NCI-H1105 treated with DMSO at 0.1 percent for 48 hours (cell line): ENCODE results near the gene BEAN1.

Experiments
- DNase-seq: peaks from one replicate; lab custom pipeline; 2025; lab: John Stamatoyannopoulos, UW

The BEAN1 gene

DNA sequence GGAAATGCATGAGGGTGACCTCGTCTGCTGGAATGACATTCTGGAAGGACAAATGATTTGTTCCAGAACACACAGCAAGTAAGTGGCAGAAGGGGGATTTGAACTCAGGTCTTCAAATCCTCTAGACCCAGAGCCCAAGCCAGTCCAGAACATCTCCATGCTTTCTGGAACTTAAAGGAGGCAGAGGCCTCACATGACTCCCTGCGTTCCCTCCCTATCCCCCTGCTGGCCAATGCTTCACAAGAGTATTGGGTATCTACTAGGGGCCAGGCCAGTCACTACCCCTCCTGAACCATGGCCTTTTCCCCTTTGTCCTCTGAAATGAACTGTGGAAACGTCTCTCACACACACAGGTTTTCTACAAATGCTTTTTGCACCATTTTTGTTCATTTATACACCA lies 7.6 kb upstream of the BEAN1 start:
- no peak for DNase-seq

DNA sequence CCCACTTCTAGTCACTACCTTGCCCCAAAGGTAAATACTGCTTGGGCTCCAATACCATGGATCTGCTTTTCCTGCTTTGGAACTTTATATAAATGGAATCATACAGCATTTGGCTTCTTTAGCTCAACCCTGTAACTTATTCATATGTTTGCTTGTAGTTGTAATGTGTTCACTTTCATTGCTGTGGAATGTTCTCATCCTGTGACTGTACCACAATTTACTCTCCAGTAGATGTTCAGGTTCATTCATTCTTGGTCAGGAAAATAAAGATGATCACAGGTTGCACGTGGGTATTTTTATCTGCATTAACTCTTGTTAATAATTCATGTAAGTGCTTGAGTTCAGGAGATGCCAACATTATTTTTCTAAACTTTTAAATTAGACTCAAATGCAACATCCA lies 6.7 kb upstream of the BEAN1 start:
- no peak for DNase-seq

DNA sequence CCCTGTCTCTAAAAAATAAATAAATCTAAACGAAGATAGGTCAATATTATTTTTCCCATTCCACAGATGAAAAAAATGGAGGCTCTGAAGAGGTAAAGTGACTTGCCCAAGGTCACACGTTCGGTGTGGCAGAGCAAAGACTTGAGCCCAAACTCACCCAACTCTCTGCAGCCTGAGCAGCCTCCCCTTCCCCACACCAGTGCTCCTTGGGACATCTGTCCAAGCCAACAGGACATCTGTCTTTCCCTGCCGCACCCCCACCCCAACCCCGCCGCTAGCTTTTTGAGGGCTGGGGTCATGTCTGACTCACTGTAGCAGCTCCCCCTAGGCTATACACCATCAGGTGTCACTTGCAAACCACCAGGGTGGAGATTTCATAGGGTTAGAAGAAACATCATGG lies 5.2 kb upstream of the BEAN1 start:
- DNase-seq: no peak

DNA sequence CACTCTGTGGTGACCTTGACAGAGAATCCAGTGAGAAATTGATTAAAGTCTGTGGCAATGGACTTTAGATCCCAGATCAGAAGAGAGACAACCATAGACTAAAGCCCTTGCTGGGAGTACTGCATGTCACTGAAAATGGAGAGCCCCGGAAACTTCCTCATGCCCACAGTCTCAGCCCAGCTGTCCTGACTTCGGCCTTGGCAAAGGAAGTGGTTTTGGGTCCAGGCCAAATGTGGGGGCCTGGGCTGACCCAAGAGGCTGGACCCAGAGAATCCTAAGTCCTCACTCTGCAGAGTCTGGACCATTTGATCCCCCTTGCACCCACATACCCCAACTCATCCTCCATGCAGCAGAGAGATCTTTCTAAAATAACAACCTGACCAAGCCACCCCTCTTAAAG lies 4.7 kb upstream of the BEAN1 start:
- no peak for DNase-seq

DNA sequence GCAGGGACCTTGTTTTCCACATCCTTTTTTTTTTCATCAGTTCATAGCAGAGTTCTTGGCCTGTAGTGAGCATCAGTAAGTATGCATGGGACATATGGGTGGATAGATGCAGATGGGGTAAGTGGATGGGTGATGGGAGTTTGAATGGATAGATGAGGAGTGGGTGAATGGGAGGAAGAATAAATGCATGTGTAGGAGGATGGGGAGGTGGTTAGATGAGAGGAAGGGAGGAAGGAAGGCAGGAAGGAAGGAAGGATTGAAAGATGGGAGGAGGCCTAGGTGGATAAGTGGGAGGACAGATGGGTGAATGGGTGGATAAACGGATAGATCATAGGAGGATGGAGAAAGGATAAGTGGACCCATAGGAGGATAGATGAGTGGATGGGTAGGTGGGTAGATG lies 3.9 kb upstream of the BEAN1 start:
- no peak for DNase-seq

DNA sequence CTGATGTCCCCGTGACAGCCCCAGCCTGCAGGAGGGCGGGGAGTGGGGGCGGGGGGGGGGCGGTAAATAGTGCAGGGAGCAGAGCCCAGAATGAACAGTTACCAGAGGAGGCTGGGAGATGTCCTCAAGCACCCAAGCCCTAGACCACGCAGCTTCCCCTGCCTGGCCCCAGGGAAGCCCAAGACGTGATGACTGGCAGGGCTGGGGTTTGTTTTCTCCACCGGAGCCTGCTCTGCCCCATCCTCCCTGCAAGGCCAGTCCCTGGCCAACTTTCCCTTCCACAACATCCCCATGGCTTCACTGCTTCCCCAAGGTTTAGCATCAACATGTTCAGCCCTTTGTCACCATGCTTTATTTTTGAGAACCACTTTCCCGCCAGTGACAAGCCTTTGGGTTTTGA lies 1.4 kb upstream of the BEAN1 start:
- no peak for DNase-seq

DNA sequence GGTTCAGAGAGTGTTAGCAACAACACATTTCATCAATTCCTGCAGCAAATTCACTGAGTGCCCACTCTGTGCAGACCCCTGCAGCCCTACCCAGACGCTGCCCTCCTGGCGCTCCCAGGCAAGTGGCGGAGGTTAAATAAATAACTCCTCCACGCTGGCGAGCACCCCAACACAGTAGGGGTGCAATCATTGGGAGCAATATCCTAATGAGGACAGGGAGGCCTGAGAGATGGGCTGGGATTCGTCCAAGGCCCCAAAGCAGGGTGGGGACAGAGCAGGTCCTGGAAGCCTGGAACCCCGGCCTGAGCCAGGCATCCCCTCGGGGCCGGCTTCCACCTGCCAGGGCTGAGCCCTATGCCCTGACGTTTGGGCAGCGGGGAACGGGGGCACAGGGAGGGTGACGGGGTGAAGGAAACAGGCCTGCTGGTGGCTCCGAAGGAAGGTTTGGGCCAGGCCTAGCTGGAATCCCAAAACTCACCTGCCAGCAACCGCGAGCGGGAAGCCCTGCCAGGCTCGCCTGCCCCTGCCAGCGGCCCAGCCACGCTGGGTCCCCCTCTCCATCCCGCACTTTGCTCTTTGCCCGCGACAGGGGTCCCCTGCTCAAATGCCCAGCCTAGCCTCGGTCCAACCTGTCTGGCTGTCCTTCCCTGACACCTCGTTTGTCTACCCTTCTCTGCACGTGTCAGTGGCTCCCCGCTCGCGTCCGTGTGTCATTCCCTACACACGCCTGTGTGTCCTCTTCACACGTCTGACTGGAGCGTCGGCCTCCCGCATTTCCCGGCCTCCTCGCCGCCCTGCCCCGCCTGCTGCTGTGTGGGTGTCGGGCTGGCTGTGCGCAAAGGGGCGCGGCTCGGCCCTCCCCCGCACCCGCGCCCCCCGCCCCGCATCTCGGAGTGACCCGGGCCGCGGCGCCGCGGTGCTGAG lies 721 bp upstream of the BEAN1 start:
- DNase-seq: no peak

DNA sequence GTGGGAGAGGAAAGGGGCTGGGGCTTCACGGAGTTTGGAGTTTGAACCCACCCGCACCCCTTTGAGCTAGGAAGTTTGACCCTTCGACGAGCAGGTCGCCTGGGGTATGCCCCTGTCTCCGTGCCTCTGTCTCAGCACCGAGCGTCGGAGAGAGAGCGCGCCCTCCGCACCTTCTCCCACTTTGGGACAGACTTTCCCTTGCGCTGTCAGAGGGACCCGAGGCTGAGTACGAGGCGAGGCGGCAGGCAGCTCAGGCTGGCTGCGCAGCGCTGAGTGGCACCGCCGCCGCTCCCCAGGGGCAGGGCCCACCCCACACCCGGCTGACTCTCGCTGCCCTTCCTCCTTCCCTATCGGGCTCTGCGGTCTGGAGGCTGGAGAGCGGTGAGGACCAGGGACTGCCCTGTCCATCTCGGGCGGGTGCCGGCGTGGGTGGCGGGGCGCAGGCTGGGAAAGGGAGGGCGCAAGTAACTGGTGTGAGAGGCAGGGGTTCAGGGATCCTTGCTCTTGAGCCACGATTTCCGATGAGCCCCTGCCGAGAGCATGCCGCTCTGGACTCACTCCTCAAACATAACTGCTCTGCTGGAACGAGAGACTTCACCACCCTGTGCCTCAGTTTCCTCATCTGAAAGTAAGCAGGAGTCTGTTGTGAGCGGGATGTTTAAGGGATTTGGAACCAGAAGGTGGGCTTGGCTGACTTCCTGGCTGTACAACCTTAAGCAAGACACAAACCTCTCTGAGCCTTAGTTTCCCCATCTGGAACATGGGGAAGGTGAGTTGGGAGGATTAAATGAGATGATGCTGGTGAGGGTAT lies 981 bp downstream of the BEAN1 start:
- no peak for DNase-seq

DNA sequence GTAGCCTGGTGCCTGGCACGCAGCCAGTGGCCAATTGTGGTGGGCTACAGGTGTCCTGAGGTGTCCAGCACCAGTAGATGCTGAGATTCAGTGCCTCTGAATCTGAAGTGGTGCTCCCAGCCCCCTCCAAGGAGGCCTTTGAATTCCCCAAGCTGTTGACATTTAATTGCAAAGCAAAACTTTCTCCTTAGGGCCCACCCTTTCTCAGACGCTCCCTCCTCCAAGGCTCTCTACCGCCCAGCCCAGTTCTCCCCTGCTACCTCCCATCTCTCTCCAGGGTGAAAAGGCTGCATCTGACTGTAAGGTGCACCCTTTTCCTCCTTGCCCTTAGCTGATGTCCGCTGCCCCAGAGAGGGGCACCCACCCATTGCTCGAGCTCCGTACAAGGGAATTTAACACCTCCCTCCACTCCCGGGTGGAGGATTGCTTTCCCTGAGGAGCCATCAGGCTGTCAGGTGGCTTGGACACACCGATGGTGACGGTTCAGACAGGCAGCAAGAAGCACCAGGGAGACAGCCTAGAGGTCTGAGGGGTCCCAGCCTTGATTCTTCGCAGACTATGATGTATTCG lies 1.7 kb downstream of the BEAN1 start:
- DNase-seq: no peak

DNA sequence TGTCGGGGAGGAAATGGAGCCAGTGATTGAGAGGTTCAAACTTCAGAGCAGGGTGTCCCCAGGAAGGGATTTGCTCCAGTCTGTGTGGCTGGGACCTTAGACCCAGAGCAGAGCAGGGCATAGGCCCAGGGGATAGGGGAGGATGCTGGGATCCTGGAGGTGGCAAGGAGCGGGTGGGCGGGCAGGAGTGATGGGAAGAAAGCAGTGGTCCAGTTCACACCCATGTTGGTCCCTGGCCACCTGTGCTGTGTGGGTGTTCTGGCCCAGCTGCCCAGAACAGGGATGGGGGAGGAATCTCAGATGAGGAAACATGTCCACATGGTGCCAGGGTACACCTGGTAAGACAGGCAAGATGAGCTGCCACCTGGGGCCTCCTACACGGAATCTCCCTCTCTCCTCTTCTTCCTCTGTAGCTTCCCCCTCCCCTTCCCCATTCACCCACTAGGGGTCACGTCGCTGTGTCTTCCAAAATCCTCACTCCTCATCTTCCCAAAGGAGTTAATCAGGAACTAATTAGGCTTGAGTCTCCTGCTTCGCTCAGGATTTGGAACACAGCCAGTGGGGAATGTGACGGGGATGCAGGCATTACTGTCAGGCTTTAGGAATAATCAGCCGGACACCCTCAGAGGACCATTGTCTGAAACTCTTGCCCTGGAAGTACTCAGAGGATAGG lies 2.3 kb downstream of the BEAN1 start:
- DNase-seq: no peak

DNA sequence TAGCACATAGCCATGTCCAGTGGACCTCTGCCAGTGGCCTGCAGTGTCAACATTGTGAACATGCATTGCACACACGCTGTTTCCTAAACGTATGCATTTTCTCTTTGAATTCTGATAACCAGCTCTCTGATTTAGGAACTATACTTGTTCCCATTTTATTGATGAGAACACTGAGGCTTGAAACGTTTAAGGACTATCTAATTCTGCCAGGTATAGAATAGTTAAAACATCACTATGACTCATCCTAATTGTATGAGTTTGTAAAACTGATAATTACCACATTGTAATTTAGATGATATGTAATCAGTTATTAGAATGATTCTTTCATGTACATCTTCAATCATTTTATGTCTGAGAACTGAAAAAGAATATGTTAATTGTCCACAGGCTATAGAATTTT lies 3.1 kb downstream of the BEAN1 start:
- no peak for DNase-seq

DNA sequence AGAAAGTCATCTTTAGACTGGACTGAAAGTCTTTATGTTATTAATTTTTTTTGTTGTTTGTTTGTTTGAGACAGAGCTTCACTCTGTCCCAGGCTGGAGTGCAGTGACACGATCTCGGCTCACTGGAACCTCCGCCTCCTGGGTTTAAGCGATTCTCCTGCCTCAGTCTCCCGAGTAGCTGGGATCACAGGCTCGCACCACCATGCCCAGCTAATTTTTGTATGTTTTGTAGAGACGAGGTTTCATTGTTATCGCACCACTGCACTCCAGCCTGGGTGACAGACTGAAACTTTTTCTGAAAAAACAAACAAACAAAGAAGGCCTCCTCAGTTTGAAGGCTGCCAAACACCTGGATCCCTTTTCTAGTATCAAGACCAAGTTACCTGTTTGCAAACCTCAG lies 4.7 kb downstream of the BEAN1 start:
- DNase-seq: no peak

DNA sequence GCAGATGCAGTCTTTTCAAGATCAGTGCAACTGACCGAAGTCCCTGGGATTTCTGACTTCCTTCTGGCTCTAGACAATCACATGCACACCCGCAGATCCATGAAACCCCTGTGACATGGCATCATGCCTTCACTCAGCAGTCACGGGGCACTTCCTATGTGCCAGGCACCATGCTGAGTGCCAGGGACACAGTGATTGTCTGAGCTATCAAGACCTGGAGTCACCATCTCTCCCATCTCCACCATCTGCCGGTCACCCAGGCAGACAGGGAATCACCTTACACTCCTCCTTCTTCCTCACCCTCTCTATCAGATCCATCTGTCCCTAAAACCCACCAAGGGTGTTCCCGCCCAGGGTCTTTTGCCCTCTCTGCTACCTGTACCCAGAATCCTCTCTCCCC lies 5.3 kb downstream of the BEAN1 start:
- no peak for DNase-seq

DNA sequence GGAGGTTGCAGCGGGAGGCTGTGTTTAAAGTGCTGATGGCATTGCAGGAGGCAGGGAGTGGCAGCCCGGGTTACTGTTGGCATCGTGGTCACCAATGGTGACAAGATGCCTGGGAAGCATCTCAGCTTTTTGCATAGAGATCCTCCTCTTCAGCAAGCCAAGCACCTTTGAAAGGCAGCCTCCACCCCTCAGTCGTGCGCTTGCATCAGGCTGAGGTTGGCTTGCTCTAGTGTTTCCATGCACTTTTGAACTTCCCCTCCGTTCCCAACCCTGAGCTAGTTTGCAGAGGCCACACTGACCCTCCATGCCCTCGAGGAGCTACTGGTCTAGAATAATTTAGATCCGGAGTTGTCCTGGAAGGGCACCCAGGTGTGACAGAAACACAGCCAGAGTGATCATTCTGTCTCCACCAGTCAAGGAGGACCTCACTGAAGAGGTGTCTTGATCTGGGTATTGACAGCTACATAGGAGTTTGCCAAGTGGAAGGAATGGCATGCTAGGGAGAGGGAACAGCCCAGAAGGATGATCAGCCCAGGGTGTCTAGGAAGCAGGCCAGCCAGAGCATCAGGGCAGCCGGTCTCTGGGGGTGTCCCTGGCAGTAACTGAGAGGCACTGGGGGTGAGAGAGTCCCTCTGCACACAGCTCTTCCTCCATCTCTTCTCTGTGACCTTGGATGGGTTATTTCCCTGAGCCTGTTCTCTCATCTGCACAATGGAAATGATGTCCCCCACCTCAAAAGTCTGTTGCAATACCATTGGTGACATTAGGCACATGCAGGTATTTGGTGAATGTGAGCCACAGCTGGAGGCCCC lies 7.7 kb downstream of the BEAN1 start:
- no peak for DNase-seq

DNA sequence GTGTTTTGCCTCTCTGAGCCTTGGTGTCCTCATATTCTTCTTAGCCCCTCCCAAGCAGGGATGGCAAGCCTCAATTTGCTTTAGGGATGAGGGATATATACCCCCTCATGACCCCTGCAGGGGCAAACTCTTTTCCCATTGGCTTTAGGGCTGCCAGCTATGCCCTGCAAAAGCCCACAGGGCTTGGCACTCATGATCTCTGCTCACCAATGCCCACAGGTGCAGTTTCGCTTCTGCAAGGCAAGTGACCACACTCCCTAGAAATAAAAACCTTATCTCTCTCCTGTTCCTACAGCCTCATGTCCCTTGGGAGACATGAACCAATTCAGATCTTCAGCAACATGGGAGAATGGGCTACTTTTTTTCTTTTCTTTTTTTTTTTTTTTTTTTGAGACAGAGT lies 8.8 kb downstream of the BEAN1 start:
- no peak for DNase-seq

DNA sequence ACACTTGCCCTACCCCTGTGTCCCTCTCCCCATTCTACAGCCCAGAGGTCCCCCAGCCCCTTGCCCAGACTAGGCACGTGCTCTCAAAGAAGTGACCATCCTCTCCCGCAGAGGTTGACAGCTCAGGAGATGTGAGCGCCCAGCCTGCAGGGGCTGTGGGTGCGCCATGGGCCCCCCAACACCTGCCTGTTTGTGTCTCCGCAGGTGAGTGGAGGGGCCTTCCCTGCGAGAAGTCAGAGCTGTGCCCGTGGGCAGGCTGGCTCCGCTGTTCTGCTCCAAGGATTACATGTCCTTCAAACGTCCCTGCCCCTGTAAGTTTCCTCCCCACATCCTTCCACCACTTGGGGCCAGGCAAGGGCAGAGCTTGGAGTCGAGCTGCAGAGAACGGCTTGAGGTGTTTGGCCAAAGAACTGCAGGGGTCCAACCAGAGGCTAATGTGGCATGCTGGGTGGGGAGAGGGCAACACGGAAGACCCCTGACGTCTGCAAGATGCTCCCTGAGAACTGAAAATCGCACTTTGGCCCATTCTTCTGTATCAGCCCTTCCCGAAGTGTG lies 10.4 kb downstream of the BEAN1 start:
- no peak for DNase-seq

DNA sequence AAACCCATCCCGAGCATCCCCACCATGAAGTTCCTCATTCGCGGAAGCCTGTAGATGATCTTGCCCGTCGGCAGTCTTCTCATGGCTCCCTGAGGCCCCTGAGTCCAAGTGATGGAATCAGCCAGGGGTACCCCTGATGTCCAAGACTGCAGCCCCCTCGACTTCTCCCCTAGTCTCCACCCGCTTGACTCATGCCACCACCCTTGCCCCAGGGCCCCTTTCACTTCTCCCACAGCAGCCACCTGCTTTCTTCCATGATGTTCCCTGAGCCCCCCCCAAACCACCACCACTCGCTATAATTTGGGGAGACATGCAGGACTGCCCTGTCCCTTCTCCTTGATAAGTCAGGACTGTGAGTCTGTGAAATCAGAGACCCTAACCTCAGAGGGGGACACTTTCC lies 11.4 kb downstream of the BEAN1 start:
- DNase-seq: no peak

DNA sequence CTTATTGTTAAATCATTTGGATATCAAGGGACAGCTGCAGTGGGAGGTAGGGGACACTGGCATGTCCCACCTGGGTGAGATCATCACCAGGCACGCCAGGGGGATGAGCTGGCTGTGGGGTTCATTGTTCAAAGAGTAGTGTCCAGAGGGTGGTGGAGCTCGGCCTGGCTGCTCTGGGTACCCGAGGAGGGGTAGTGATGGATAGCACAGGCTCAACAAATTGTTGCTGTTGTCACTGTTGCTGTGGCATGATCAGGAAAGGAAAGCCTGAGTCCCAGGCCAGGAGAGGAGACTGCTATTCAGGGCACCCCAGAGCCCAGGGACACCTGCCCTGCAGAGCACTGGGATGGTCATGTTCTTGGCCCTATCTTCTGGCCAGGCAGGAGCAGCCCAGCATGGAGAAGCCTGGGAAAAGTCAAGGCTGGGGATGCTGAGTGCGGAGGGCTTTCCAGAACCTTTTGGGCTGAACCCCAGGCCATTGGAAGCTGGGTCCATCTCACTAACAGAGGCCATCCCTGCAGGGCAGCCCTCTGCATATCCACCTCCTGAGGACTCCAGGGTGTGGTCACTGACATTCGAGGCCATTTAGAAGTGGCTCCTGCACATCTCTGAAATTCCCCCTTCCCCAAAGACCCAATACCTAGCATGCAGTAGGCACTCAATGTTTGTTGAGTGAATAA lies 12.1 kb downstream of the BEAN1 start:
- DNase-seq: no peak

DNA sequence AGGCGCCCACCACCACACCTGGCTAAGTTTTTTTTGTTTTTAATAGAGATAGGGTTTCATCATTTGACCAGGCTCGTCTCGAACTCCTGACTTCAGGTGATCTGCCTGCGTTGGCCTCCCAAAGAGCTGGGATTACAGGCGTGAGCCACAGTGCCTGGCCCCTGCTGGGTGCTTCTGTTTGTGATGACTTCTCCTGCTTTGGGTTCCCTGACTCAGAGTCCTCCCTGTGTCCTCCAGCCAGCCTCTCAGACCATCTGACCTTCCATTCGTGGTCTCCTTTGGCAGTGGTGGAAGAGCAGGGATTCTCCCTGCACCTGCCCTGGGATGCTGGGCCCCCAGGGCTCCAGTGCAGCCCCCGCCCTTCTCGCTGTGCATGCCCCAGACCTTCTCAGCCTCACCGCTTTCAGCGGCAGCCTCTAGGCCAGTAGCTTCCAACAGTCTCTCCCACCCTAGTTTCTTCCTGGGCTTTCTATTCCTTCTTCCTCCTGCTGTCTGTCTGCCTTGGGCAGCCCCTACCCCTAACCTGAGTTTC lies 13.2 kb downstream of the BEAN1 start:
- DNase-seq: no peak

DNA sequence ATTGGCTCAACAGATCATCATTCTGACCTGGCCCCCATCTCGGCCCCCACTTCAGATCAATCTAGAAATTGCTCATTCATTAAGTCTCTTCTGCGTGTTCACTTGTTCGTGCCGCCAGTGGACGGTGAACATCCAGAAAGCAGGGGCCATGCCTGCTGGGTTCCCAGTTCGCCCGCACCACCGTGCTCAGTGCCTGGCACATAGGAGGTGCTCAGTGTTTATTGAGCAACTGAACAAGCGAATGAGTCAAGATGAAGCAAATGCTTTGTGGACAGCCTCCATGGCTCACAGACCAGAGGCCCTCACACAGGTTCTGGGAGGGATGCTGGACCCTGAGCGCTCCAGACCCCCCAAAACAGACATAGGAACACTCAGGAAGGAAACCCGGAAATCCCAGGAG lies 13.9 kb downstream of the BEAN1 start:
- DNase-seq: no peak
